CMK (cell line): ENCODE data around the gene C3orf22.

Experiments
- DNase-seq: peaks from one replicate; pipeline ENCODE4 v3.0.0-alpha.2; 2010; ENCODE audit warnings: low read depth

Gene C3orf22

GRCh38 chr3:126512026-126512425 is 46.7 kb downstream of the C3orf22 start:
- DNase-seq: no peak

- DNase-seq: no peak
Observed at GRCh38 chr3:126511291-126511690, 47.4 kb downstream of the C3orf22 start.

GRCh38 chr3:126510308-126510910 is 48.3 kb downstream of the C3orf22 start:
- DNase-seq: no peak

- no peak for DNase-seq
Observed at GRCh38 chr3:126509597-126510307, 49.0 kb downstream of the C3orf22 start.

DNA sequence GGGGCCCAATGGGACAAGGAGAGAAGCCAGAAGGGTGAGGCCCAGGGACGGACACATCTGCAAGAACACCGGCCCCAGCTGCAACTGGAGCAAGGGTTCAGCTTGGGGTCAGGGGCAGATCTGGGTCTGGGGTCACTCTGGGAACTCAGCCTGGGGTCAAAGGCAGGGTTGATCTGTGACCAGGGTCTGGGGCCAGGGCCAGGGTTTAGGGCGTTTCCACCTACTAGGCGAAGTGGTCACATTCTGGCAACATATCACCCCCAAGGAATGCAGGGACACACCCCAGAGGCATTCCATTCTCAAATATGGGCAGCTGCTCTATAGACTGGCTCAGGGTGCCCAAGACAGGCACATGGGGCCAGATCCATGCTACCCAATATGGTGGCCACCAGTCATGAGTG is 50.2 kb downstream of the C3orf22 start:
- no peak for DNase-seq

- DNase-seq: no peak
Observed at GRCh38 chr3:126507886-126508285, 50.8 kb downstream of the C3orf22 start.

GRCh38 chr3:126503701-126504100 is 55.0 kb downstream of the C3orf22 start:
- no peak for DNase-seq

GRCh38 chr3:126502656-126503055 is 56.1 kb downstream of the C3orf22 start:
- DNase-seq: no peak

- no peak for DNase-seq
Observed at GRCh38 chr3:126501736-126502135, 57.0 kb downstream of the C3orf22 start.

DNA sequence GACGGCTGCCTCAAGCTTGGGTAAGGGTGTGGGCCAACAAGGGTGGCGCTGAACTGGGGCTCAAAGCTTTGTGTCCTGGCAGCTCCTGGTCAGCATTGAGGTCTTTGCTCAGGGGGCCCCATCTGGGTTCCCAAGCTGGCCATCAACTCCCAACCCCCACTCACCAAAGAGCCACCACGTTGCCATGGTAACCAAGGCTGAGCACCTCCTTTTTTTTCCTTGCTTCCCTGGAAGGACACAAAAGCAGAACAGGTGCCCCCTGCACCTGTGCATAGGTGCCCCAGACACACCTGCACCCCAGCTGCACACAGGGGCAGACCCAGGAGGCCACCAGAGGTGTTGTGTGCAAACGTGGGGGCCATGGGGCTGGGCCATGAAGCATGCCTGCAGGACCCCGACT is 57.7 kb downstream of the C3orf22 start:
- DNase-seq: no peak

- DNase-seq: no peak
Observed at GRCh38 chr3:126500016-126500415, 58.7 kb downstream of the C3orf22 start.
